ENCODE data around the gene CSAG2.

DNA sequence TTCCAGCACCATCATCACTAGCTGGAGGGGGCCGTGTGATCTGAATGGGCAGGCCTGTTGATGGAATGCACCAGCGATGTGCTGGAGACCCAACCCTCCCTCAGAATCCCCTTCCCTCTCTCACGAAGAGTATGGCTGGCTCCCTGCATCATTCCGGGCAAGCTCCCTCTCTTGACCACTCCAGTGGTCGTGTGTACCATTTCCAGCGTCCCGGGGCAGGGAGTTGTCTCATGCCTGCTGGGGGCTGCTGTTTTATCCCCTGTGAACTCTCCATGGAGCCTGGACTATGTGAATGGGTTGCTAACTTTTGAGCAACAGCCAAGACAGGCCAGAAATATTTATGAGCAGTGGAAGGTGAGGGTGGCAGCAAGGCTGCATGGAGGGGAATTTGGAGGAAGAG, 16.3 kb upstream of the CSAG2 start:
- TF ChIP-seq, protein P1, sequence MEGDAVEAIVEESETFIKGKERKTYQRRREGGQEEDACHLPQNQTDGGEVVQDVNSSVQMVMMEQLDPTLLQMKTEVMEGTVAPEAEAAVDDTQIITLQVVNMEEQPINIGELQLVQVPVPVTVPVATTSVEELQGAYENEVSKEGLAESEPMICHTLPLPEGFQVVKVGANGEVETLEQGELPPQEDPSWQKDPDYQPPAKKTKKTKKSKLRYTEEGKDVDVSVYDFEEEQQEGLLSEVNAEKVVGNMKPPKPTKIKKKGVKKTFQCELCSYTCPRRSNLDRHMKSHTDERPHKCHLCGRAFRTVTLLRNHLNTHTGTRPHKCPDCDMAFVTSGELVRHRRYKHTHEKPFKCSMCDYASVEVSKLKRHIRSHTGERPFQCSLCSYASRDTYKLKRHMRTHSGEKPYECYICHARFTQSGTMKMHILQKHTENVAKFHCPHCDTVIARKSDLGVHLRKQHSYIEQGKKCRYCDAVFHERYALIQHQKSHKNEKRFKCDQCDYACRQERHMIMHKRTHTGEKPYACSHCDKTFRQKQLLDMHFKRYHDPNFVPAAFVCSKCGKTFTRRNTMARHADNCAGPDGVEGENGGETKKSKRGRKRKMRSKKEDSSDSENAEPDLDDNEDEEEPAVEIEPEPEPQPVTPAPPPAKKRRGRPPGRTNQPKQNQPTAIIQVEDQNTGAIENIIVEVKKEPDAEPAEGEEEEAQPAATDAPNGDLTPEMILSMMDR (conservative IDR thresholded peaks at IDR 0.05; ENCODE audit: low read depth, low read length), result no peak
- no peak for TF ChIP-seq EZH2 (IDR thresholded peaks at IDR 0.05; ENCODE audit: borderline replicate concordance, low read depth, low read length, poor library complexity, severe bottlenecking)
